GM19463 (cell line): ENCODE measurements around the gene SPNS1.

Experiments used
- ATAC-seq: cut with Tn5 transposase; IDR thresholded peaks from one replicate; pipeline ENCODE4 v1.9.1; 2021; ENCODE audit warnings: mild to moderate bottlenecking, moderate library complexity; ENCODE audit not compliant: unreplicated experiment

The SPNS1 gene

DNA sequence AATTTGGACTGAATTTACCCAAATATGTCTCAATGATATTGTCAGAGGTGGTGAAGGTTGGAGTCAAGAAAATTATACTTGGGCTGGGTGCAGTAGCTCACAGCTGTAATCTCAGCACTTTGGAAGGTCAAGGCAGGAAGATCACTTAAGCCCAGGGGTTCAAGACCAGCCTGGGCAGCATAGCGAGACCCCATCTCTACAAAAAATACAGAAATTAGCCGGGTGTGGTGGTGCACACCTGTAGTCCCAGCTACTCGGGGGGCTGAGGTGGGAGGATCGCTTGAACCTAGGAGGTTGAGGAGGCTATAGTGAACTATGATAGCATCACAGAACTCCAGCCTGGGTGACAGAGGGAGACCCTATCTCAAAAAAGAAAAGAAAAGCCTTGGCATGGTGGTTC is 51.2 kb downstream of the SPNS1 start:
- no peak for ATAC-seq

DNA sequence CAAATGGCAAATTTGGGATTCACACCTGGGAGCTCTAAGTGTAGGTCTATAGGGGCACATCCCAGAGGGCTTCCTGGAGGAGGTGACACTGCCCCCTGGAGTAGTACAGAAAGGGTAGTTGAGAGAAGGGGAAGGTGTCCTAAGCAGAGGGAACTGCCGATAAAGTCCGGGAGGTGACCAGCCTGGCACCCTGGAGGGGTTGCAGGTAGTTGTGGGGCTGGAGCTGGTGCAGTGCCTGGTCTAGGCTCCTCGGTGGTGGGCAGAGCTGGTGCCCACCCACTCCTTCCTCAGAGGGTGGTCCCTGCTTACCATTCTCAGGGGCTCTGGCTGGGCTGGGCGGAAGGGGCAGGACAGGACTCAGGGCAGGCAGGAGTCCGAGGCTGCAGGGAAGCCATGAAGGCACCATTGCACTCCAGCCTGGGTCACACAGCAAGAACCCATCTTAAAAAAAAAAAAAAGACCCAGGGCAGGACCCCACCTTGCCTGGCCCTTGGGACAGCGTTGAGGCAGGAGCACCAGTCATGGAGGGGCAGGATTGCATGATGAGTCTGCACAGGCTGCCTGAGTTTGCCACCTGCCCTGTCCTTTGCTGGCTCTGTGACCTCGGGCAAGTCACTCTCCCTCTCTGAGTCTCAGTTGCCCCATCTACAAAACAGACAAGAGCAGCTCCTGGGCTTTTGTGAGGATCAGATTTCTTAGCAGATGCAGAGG is 54.0 kb downstream of the SPNS1 start:
- no peak for ATAC-seq

DNA sequence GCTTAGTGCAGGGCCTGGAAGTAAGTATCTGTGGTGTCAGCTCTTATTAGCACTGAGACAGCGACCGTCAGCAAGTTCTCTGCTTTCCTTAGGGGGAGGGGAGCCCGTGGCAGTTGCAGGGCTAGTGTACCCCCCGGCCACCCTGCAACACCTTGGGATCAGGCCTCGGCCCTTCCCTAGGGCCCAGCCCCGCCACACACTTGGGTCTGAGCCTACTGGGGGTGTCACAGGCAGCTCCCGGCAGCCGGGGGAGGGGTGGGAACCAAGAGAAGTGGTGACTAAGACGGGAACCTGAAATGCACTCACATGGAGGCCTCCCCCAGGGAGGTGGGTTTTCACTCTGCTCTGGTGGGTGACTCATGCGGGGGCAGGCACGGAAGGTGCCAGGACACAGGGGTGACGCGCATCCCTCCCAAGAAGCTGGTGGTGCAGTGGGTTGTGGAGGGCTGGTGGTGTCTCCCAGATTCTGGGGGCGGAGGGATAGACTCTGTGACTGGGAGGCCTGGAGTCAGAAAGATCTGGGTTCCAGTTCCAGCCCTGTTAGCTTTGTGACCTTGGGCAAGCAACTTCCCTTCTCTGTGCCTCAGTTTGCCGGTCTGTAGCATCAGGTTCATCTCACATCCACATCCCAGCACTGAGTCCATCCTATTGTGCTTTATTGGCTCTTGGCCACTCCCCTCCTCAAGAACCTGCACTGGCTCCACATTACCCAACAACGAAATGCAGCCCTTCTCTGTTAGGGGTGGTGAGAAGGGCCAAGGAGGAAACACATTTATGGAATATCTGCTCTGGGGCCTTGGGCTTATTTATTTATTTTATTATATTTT is 54.8 kb downstream of the SPNS1 start:
- ATAC-seq, result no peak

DNA sequence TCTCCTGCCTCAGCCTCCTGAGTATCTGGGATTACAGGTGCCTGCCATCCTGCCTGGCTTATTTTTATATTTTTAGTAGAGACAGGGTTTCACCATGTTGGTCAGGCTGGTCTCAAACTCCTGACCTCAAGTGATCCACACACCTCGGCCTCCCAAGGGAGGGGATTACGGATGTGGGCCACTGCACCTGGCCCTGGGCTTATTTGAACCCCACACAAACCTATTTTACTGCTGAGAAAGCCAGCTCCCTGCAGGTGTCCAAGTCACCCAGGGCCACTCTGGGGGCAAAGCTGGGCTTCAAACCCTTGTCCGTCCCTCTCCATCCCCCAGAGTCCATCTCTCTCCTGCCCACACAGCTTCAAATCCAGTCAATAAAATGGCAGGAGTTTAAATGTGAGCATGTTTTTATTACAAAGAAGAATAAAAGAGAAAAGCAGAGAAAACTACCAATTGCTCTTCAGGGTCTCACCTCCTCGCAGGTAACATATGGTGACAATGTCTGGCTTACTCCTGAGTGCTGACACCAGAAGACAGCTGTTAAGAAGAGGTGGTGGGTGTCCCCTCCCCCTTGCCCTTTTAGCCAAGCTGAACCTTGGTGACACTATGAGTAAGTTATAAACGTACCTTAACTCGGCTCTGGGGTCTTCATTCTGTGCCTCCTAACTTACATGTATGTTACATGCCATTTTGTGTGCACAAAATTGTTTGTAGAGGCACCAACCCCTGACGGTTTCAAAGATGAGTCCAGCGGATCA is 55.7 kb downstream of the SPNS1 start:
- no peak for ATAC-seq
